ENCODE data around the gene MGAT4B.
"Not testable (repeated sequence)": the region's sequence is repeated elsewhere in the genome, so short reads cannot be mapped to it uniquely, and the experiment has no call there.

The MGAT4B gene

DNA sequence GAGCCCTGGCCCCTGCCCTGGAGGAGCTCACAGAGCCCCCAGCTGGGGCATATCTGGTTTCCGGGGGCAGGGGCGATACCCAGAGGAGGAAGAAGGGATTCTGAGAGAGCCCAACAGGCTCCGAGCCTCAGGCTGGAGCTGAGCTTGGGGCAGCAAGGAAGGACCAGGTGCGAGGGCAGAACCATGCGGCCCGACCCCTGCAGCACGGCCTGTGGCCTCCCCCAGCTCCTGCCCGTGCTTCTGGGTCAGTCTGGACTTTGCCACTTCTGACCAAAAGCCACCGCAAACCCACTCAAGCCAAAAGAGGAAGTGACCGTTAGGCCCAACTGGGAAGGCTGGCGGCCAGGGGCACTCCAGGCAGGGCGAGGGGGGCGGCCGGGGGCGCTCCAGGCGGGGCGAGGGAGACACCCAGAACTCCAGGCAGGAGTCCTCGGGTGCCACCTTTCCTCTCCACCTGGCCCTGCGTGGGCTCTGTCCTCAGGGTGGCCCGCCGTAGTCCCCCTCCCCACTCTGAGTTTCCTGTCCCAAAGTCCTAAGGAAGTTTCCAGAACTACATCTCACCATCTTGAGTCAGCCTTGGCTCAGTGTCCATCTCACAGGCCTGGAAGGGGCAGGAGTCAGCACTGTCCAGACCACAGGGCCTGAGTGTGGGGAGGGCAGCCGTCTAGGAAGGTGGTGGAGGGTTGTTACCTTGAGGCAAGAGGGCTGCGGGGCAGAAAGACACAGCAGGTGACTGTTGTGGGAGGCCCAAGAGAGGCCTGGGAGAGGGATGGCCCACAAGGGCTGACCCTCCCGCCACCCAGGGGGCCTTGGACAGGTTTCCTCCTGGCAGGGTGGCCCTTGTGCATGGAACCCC, 13.8 kb downstream of the MGAT4B start:
- Histone ChIP-seq H4K12ac (ENCODE audit: low read depth, low read length) (no peak overlapping the region), H3K23ac (ENCODE audit: low read length) (no peak overlapping the region), H2AFZ (ENCODE audit: insufficient read depth, low read length, poor library complexity) (no peak overlapping the region), H3K79me2 (ENCODE audit: control insufficient read depth, insufficient read depth, low read length, poor library complexity) (peaks cover 4% of the 10 kb centered on the region), H3K4me1 (ENCODE audit: control insufficient read depth in 1 of 2, insufficient read depth in 2 of 2, low read length in 2 of 2) (peaks cover 8 to 15% of the 10 kb centered on the region in 2 experiments), H3K27ac (ENCODE audit: low read depth, low read length) (no peak overlapping the region), H3K9ac (ENCODE audit: low read length) (no peak overlapping the region), H3K9me3 (ENCODE audit: insufficient read depth, low read depth, low read length) (no peaks in the 10 kb centered on the region), H3K4ac (ENCODE audit: low read depth, low read length) (no peak overlapping the region), H2AK5ac (ENCODE audit: low read length) (no peak overlapping the region), H3K18ac (ENCODE audit: low read length) (no peak overlapping the region), H3K4me2 (ENCODE audit: low read length) (no peak overlapping the region), H3K14ac (ENCODE audit: low read length) (no peak overlapping the region), H3K36me3 (ENCODE audit: control insufficient read depth in 1 of 2, insufficient read depth in 2 of 2, low read length in 2 of 2) (peaks cover 9 to 12% of the 10 kb centered on the region in 2 experiments), H3K4me3 (ENCODE audit: low read depth, low read length) (no peak overlapping the region), H3K27me3 (ENCODE audit: insufficient read depth, low read length) (no peaks in the 10 kb centered on the region), H4K8ac (ENCODE audit: low read depth, low read length) (no peak overlapping the region), H3K79me1 (ENCODE audit: low read length) (peaks cover 7% of the 10 kb centered on the region), H2BK120ac (ENCODE audit: insufficient read depth, low read length, poor library complexity) (no peak overlapping the region), H2BK12ac (ENCODE audit: low read length) (no peak overlapping the region), H4K91ac (ENCODE audit: low read depth, low read length) (no peak overlapping the region), H2BK5ac (ENCODE audit: low read depth, low read length, poor library complexity) (no peak overlapping the region)
- DNase-seq: no peak
- no CpG with 5 or more reads among the region's 24 CpGs for WGBS (ENCODE audit: extremely low coverage, insufficient coverage, insufficient read length)

DNA sequence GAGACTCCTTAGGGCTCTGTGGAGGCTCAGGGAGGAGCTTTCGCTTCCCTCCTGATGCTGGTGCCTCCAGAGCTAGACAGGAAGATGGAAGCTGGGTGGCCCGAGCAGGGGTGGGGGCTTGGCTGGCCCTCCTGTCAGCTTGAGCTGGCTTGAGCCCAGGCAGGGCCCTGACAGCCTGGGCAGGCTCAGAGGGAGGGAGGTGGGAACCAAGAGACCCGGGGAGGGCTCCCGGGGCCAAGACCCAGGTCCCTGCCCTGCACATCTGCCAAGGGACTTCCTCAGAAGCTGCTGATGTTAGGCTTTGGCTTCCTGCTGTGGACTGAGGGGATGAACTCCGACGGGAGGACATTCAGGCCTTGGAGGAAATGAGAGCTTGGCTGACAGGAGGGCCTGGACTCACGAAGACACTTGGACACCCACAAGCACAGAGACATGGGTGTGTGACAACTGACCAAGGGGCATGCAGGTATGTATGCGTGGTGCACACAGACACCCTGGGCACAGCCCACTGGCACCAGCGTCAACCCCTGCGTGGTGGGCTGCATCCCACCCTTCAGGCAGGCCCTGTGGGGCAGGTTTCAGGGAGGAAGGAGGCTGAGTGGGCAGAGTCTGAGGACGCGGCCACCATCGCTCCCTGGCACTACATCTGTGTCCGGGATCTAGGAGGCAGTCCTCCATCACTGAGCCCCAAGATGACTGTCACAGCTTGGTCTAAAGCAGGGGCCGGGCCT, 14.6 kb downstream of the MGAT4B start:
- peaks cover 7% of the 10 kb centered on the region for H3K79me1 ChIP-seq (ENCODE audit: low read length)
- H3K27me3 ChIP-seq (ENCODE audit: insufficient read depth, low read length): no peaks in the 10 kb centered on the region
- DNase-seq: no peak
- no peak overlapping the region for H2AK5ac ChIP-seq (ENCODE audit: low read length)
- H3K4me2 ChIP-seq (ENCODE audit: low read length): no peak overlapping the region
- H3K36me3 ChIP-seq (ENCODE audit: control insufficient read depth in 1 of 2, insufficient read depth in 2 of 2, low read length in 2 of 2): peaks cover 1 to 5% of the 10 kb centered on the region in 2 experiments
- no peak overlapping the region for H2BK12ac ChIP-seq (ENCODE audit: low read length)
- H3K27ac ChIP-seq (ENCODE audit: low read depth, low read length): no peak overlapping the region
- no peaks in the 10 kb centered on the region for H3K9me3 ChIP-seq (ENCODE audit: insufficient read depth, low read depth, low read length)
- no peak overlapping the region for H2BK120ac ChIP-seq (ENCODE audit: insufficient read depth, low read length, poor library complexity)
- H3K23ac ChIP-seq (ENCODE audit: low read length): no peak overlapping the region
- H4K8ac ChIP-seq (ENCODE audit: low read depth, low read length): no peak overlapping the region
- H4K91ac ChIP-seq (ENCODE audit: low read depth, low read length): no peak overlapping the region
- no peak overlapping the region for H3K9ac ChIP-seq (ENCODE audit: low read length)
- no peak overlapping the region for H4K12ac ChIP-seq (ENCODE audit: low read depth, low read length)
- H3K4ac ChIP-seq (ENCODE audit: low read depth, low read length): no peak overlapping the region
- peaks cover 8 to 15% of the 10 kb centered on the region in 2 experiments for H3K4me1 ChIP-seq (ENCODE audit: control insufficient read depth in 1 of 2, insufficient read depth in 2 of 2, low read length in 2 of 2)
- no peak overlapping the region for H3K4me3 ChIP-seq (ENCODE audit: low read depth, low read length)
- H3K14ac ChIP-seq (ENCODE audit: low read length): no peak overlapping the region
- WGBS (ENCODE audit: extremely low coverage, insufficient coverage, insufficient read length): no CpG with 5 or more reads among the region's 15 CpGs
- peaks cover 4% of the 10 kb centered on the region for H3K79me2 ChIP-seq (ENCODE audit: control insufficient read depth, insufficient read depth, low read length, poor library complexity)
- no peak overlapping the region for H2BK5ac ChIP-seq (ENCODE audit: low read depth, low read length, poor library complexity)
- no peak overlapping the region for H2AFZ ChIP-seq (ENCODE audit: insufficient read depth, low read length, poor library complexity)
- H3K18ac ChIP-seq (ENCODE audit: low read length): no peak overlapping the region

DNA sequence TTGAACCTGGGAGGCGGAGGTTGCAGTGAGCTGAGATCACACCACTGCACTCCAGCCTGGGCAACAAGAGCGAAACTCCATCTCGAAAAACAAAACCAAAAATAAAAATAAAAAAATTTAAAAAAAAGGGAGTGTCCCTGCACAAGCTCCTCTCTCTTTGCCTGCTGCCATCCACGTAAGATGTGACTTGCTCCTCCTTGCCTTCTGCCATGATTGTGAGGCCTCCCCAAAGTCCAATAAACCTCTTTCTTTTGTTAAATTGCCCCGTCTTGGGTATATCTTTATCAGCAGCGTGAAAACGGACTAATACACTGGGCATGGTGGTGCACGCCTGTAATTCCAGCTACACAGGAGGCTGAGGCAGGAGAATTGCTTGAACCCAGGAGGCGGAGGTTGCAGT, 17.4 kb downstream of the MGAT4B start:
- WGBS (ENCODE audit: extremely low coverage, insufficient coverage, insufficient read length): no CpG with 5 or more reads among the region's 9 CpGs
- H4K8ac ChIP-seq (ENCODE audit: low read depth, low read length); H4K12ac ChIP-seq (ENCODE audit: low read depth, low read length); H3K27ac ChIP-seq (ENCODE audit: low read depth, low read length); H3K4me1 ChIP-seq (ENCODE audit: control insufficient read depth in 1 of 2, insufficient read depth in 2 of 2, low read length in 2 of 2); H3K36me3 ChIP-seq (ENCODE audit: control insufficient read depth in 1 of 2, insufficient read depth in 2 of 2, low read length in 2 of 2); H3K27me3 ChIP-seq (ENCODE audit: insufficient read depth, low read length); H4K91ac ChIP-seq (ENCODE audit: low read depth, low read length); H3K4me3 ChIP-seq (ENCODE audit: low read depth, low read length); H3K79me2 ChIP-seq (ENCODE audit: control insufficient read depth, insufficient read depth, low read length, poor library complexity); H2BK5ac ChIP-seq (ENCODE audit: low read depth, low read length, poor library complexity); H2AK5ac ChIP-seq (ENCODE audit: low read length); H3K4ac ChIP-seq (ENCODE audit: low read depth, low read length); H3K9me3 ChIP-seq (ENCODE audit: insufficient read depth, low read depth, low read length); H3K4me2 ChIP-seq (ENCODE audit: low read length); H3K23ac ChIP-seq (ENCODE audit: low read length); H3K9ac ChIP-seq (ENCODE audit: low read length); H3K79me1 ChIP-seq (ENCODE audit: low read length); H2BK120ac ChIP-seq (ENCODE audit: insufficient read depth, low read length, poor library complexity); H2AFZ ChIP-seq (ENCODE audit: insufficient read depth, low read length, poor library complexity); H3K14ac ChIP-seq (ENCODE audit: low read length); H2BK12ac ChIP-seq (ENCODE audit: low read length); H3K18ac ChIP-seq (ENCODE audit: low read length); DNase-seq: not testable (repeated sequence)

DNA sequence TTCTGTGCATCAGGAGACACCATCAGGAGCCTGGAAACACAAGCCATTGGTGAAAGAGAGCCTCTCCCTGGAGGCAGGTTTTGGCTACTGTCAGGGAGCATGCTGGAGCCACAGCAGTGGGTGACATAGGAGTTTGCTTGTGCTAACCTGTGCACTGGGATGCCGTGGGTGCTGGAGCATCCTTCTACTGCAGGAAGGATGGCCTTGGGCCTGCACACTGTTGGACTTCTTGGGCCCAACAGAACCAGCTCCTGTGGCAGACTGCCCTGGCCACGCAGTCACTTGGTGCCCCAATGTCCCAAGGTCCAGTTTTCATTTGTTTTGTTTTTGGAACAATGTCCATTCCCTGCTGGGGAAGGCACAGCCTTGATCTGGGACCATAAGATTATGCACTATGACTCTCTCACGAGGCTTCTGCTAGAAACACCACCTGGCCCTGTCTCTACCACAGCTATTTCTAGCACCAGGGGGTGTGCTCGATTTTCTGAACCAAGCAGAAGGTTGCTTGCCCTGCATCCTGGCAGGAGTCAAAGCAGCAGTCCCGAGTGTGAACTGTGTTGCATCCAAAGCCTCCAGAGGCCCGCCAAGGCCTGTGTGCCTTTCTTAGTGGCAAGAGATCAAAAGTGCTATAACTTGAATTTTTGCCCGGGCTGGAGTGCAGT, 18.3 kb downstream of the MGAT4B start:
- no peak overlapping the region for H3K23ac ChIP-seq (ENCODE audit: low read length)
- H3K14ac ChIP-seq (ENCODE audit: low read length): no peak overlapping the region
- no peaks in the 10 kb centered on the region for H3K9me3 ChIP-seq (ENCODE audit: insufficient read depth, low read depth, low read length)
- H2AK5ac ChIP-seq (ENCODE audit: low read length): no peak overlapping the region
- H3K79me2 ChIP-seq (ENCODE audit: control insufficient read depth, insufficient read depth, low read length, poor library complexity): no peaks in the 10 kb centered on the region
- H4K12ac ChIP-seq (ENCODE audit: low read depth, low read length): no peak overlapping the region
- no CpG with 5 or more reads among the region's 7 CpGs for WGBS (ENCODE audit: extremely low coverage, insufficient coverage, insufficient read length)
- H4K91ac ChIP-seq (ENCODE audit: low read depth, low read length): no peak overlapping the region
- H3K27ac ChIP-seq (ENCODE audit: low read depth, low read length): no peak overlapping the region
- no peaks in the 10 kb centered on the region for H3K79me1 ChIP-seq (ENCODE audit: low read length)
- H3K9ac ChIP-seq (ENCODE audit: low read length): no peak overlapping the region
- H3K36me3 ChIP-seq (ENCODE audit: control insufficient read depth in 1 of 2, insufficient read depth in 2 of 2, low read length in 2 of 2): no peaks in the 10 kb centered on the region
- no peak overlapping the region for H2BK12ac ChIP-seq (ENCODE audit: low read length)
- no peak overlapping the region for H4K8ac ChIP-seq (ENCODE audit: low read depth, low read length)
- no peaks in the 10 kb centered on the region for H3K27me3 ChIP-seq (ENCODE audit: insufficient read depth, low read length)
- H3K4me1 ChIP-seq (ENCODE audit: control insufficient read depth in 1 of 2, insufficient read depth in 2 of 2, low read length in 2 of 2): no peaks in the 10 kb centered on the region
- H3K4me3 ChIP-seq (ENCODE audit: low read depth, low read length): no peak overlapping the region
- H3K4ac ChIP-seq (ENCODE audit: low read depth, low read length): no peak overlapping the region
- no peak overlapping the region for H2AFZ ChIP-seq (ENCODE audit: insufficient read depth, low read length, poor library complexity)
- no peak overlapping the region for H3K4me2 ChIP-seq (ENCODE audit: low read length)
- H3K18ac ChIP-seq (ENCODE audit: low read length): no peak overlapping the region
- no peak for DNase-seq
- H2BK5ac ChIP-seq (ENCODE audit: low read depth, low read length, poor library complexity): no peak overlapping the region
- H2BK120ac ChIP-seq (ENCODE audit: insufficient read depth, low read length, poor library complexity): no peak overlapping the region

Data from trophoblast cell (in vitro differentiated cells and primary cell).